GM12864 (cell line): ENCODE measurements around the gene ACTL8.

Experiments used
- DNase-seq: peaks from one replicate; pipeline ENCODE4 v3.0.0-alpha.2; 2011; ENCODE audit warnings: low read depth
- H3K4me3 ChIP-seq: 2 replicates; pipeline ENCODE4 v1.5.1; 2011; ENCODE audit warnings: mild to moderate bottlenecking, low read depth, low read length, control low read depth
- CTCF ChIP-seq: IDR thresholded peaks from 2 replicates; pipeline ENCODE4 v1.5.1; 2011; ENCODE audit warnings: low read depth, mild to moderate bottlenecking, moderate library complexity, low read length, control low read depth, inconsistent platforms; ENCODE audit errors: missing control alignments

The ACTL8 gene

DNA sequence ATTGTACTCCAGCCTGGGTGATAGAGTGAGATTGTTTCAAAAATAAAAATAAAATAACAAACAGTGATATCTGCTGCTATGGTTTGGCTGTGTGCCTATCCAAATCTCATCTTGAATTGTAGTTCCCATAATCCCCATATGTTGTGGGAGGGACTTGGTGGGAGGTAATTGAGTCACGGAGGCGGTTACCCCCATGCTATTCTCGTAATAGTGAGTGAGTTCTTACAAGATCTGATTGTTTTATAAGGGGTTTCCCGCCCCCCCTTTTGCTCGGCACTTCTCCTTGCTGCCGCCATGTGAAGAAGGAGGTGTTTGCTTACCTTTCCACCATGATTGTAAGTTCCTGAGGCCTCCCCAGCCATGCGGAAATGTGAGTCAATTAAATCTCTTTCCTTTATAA lies 47.8 kb downstream of the ACTL8 start:
- TF ChIP-seq CTCF: no peak
- H3K4me3 ChIP-seq: no peak overlapping the region
- DNase-seq: no peak

- TF ChIP-seq CTCF: no peak
- no peak for DNase-seq
- H3K4me3 ChIP-seq: no peak overlapping the region
These were observed 50.9 kb downstream of the ACTL8 start for GRCh38 chr1:17805869-17806684.

GRCh38 chr1:17808816-17809215 lies 53.7 kb downstream of the ACTL8 start:
- no peak overlapping the region for H3K4me3 ChIP-seq
- TF ChIP-seq CTCF: no peak

GRCh38 chr1:17810668-17811067 lies 55.5 kb downstream of the ACTL8 start:
- DNase-seq: no peak
- no peak for TF ChIP-seq CTCF
- no peak overlapping the region for H3K4me3 ChIP-seq

More at GRCh38 chr1:17808816-17809215, 53.7 kb downstream of the ACTL8 start:
- no peak for DNase-seq

DNA sequence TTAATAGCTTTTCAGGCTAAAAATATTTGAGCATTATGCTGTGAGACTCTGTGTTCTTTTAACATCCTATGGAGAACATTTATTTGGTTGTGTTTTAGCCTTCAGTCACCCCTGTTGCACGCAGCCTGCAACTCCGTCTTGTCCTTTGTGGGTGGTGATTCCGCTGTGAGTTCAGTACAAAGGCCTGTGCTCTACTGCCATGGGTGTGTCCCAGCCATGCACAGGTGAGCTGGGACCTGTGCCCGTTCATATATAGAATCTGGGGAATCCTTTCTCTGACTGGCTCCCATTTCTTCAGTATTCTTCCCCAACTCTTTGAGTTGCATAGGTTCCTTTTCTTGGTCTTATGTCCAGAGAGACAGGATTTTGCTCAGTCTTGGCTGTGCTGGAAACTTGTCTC lies 61.4 kb downstream of the ACTL8 start:
- no peak for TF ChIP-seq CTCF
- no peak overlapping the region for H3K4me3 ChIP-seq
- no peak for DNase-seq

GRCh38 chr1:17819129-17819802 lies 64.1 kb downstream of the ACTL8 start:
- no peak overlapping the region for H3K4me3 ChIP-seq
- no peak for DNase-seq
- TF ChIP-seq CTCF: no peak
